G401.6 (cell line): ENCODE measurements around the gene MAPK6.
"Not testable (repeated sequence)": the region's sequence is repeated elsewhere in the genome, so short reads cannot be mapped to it uniquely, and the experiment has no call there.

Experiments
- FAIRE-seq: peaks from 2 replicates; lab custom pipeline; 2012; peaks lifted over from hg19 to GRCh38; lab: Jason Lieb, UNC

The MAPK6 gene

GRCh38 chr15:52080706-52081392 is 61.8 kb downstream of the MAPK6 start:
- FAIRE-seq, result no peak

GRCh38 chr15:52082197-52083036 is 63.4 kb downstream of the MAPK6 start:
- FAIRE-seq, result no peak

GRCh38 chr15:52083037-52083359 is 64.0 kb downstream of the MAPK6 start:
- FAIRE-seq, result not testable (repeated sequence)

- no peak for FAIRE-seq
These were observed 64.6 kb downstream of the MAPK6 start for GRCh38 chr15:52083603-52084002.

GRCh38 chr15:52085299-52085698 is 66.3 kb downstream of the MAPK6 start:
- no peak for FAIRE-seq

- FAIRE-seq, result no peak
These were observed 67.2 kb downstream of the MAPK6 start for GRCh38 chr15:52086011-52086786.

- no peak for FAIRE-seq
These were observed 71.2 kb downstream of the MAPK6 start for GRCh38 chr15:52090193-52090592.

GRCh38 chr15:52093167-52093538 is 74.1 kb downstream of the MAPK6 start:
- FAIRE-seq, result no peak

GRCh38 chr15:52093539-52094510 is 74.8 kb downstream of the MAPK6 start:
- FAIRE-seq, result no peak

- FAIRE-seq, result no peak
These were observed 76.0 kb downstream of the MAPK6 start for GRCh38 chr15:52094811-52095584.

- FAIRE-seq, result no peak
These were observed 76.7 kb downstream of the MAPK6 start for GRCh38 chr15:52095597-52096262.

GRCh38 chr15:52096536-52096935 is 77.5 kb downstream of the MAPK6 start:
- not testable (repeated sequence) for FAIRE-seq

GRCh38 chr15:52097180-52097579 is 78.2 kb downstream of the MAPK6 start:
- FAIRE-seq, result no peak

GRCh38 chr15:52098323-52098722 is 79.3 kb downstream of the MAPK6 start:
- FAIRE-seq, result no peak

- FAIRE-seq, result no peak
These were observed 80.7 kb downstream of the MAPK6 start for GRCh38 chr15:52099651-52100272.

- FAIRE-seq, result no peak
These were observed 81.9 kb downstream of the MAPK6 start for GRCh38 chr15:52100807-52101442.

- FAIRE-seq, result no peak
These were observed 82.7 kb downstream of the MAPK6 start for GRCh38 chr15:52101542-52102323.

- FAIRE-seq, result no peak
These were observed 83.4 kb downstream of the MAPK6 start for GRCh38 chr15:52102463-52102862.
